ENCODE results near the gene KIF6.

- TF ChIP-seq CTCF (IDR thresholded peaks at IDR 0.05) (no peak), POLR2AphosphoS5 (IDR thresholded peaks at IDR 0.05; ENCODE audit: low read depth, low read length) (no peak), TCF7L2 (IDR thresholded peaks at IDR 0.05; ENCODE audit: low read depth, low read length) (no peak), SIN3A (IDR thresholded peaks at IDR 0.05; ENCODE audit: borderline replicate concordance, insufficient read depth, low read depth, low read length) (no peak)
- TF ChIP-seq, protein P1, sequence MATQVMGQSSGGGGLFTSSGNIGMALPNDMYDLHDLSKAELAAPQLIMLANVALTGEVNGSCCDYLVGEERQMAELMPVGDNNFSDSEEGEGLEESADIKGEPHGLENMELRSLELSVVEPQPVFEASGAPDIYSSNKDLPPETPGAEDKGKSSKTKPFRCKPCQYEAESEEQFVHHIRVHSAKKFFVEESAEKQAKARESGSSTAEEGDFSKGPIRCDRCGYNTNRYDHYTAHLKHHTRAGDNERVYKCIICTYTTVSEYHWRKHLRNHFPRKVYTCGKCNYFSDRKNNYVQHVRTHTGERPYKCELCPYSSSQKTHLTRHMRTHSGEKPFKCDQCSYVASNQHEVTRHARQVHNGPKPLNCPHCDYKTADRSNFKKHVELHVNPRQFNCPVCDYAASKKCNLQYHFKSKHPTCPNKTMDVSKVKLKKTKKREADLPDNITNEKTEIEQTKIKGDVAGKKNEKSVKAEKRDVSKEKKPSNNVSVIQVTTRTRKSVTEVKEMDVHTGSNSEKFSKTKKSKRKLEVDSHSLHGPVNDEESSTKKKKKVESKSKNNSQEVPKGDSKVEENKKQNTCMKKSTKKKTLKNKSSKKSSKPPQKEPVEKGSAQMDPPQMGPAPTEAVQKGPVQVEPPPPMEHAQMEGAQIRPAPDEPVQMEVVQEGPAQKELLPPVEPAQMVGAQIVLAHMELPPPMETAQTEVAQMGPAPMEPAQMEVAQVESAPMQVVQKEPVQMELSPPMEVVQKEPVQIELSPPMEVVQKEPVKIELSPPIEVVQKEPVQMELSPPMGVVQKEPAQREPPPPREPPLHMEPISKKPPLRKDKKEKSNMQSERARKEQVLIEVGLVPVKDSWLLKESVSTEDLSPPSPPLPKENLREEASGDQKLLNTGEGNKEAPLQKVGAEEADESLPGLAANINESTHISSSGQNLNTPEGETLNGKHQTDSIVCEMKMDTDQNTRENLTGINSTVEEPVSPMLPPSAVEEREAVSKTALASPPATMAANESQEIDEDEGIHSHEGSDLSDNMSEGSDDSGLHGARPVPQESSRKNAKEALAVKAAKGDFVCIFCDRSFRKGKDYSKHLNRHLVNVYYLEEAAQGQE (IDR thresholded peaks at IDR 0.05; ENCODE audit: insufficient read depth in 1 of 2, low read depth in 2 of 2, low read length in 1 of 2): no peak
Measured at GRCh38 chr6:39698789-39699188, 26.4 kb downstream of the KIF6 start.

Data from Panc1 (cell line).